DMS114 treated with DMSO at 0.1 percent for 48 hours (cell line): Measurements from ENCODE around the gene KLHDC8B.
A peak's percentile ranks its signal among the peaks of the same experiment; 100 is the strongest.

Experiments
- DNase-seq: peaks from one replicate; lab custom pipeline; 2025; ENCODE audit not compliant: unreplicated experiment; lab: John Stamatoyannopoulos, UW

The KLHDC8B gene

GRCh38 chr3:49171119-49171774, at the start of gene KLHDC8B:
Gene KLHDC8B, plus strand, starts transcription at chr3:49171598. Its CDS starts 1,172 bp downstream, at chr3:49172770.
- peak; percentile 40 for DNase-seq

DNA sequence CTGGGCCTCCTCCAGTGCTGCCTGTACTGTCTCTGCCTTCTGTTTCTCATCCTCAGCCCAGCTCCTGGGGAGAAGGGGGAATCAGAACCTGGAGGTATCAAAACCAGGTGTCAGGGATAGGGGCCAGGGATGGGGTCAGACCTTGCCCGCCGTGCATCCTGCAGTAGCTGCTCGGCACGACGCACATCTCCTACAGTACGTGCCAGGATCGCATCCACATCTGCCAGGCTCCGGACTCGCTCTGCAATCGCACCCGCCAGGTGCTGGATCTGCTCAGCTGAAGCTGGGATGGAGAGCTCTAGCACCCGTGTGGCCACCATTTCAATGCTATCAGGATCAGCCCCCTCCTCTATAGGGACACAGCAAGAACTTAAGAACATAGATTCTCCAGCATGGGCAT, 49.4 kb upstream of the KLHDC8B start:
- no peak for DNase-seq

- no peak for DNase-seq
Measured at GRCh38 chr3:49122451-49122850, 48.9 kb upstream of the KLHDC8B start.

GRCh38 chr3:49122886-49123545, 48.4 kb upstream of the KLHDC8B start:
- DNase-seq = no peak

GRCh38 chr3:49123687-49124086, 47.7 kb upstream of the KLHDC8B start:
- no peak for DNase-seq

DNA sequence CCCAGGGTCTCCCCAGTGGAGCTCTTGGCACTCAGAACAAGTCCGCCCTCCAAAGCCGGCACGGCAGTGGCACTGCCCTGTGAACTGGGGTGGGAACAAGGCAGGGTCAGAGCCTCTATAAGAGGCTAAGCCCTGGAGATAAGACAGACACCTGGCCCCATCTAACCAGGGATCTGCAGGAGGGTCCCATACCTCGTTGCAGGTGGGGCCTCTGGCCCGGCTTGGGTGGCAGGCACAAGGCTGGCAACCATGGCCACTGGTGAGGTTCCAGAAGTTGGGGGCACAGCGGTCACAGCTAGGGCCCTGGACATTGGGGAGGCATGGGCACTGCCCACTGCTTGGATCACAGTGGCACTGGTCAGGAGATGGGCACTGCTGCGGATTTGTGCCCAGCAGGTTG, 47.2 kb upstream of the KLHDC8B start:
- no peak for DNase-seq

DNA sequence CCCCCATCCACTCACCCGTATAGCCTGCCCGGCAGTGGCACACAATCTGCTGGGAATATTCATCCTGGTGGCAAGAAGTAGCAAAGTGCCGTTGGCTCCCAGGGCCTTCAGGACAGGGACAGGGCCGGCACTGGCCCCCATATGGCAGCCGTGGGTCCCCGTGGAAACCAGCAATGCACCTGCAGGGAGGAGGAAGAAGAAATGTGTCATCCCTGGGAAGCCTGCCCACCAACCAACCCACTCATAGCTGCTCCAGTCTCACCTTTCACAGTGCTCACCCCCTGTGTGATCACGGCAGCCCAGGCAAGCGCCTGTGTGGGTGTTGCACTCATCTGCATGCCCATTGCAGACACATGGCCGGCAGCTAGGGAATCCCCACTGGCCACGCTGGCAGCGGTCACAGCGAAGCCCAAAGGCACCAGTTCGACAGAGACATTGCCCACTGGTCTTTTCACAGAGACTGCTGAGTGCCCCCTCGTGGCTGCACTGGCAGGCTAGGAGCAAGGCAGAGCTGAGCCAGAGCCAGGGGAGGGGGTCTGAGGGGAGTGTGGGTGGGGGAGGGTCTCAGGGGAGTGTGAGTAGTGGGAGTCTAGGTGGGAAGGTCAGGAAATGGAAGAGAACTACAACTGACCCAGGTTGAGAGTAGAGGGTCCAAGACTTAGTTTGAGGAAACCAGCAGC, 46.3 kb upstream of the KLHDC8B start:
- DNase-seq = no peak

GRCh38 chr3:49131040-49131439, 40.4 kb upstream of the KLHDC8B start:
- DNase-seq = no peak

DNA sequence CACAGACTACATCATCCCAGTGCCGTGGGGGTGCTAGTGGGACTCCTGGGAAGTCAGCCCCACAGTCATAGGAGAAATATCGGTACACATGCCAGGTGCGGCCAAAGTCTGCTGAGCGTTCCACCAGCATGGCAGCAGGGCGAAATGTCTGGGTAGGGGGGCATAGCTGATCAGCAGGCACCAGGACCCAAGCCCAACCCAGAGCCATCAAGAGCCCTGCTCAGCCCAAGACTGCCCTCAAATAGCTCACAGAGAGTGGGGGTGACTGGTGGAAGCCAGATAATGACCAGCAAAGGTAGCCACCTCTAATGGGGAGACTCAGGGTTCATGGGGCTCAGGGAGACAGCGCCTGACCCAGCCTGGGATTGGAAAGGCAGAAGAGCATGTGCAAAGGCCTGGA, 39.8 kb upstream of the KLHDC8B start:
- DNase-seq = no peak

DNA sequence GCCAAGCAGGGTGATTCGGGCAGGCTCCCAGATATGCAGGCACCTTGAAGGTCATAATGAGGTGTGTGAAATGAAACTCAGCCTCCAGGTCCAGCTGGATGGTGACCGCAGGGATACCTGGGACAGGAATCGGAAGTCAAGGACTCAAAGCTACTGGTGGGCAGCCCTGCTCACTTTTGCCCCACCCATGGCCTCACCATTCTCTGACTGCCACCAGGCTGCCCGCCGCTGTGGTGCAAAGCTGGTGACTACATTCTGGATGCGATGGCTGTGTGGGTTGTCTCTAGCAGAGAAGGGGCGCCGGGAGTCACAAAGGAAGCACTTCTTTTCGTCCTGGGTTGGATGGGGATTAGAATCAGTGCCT, 39.3 kb upstream of the KLHDC8B start:
- no peak for DNase-seq

DNA sequence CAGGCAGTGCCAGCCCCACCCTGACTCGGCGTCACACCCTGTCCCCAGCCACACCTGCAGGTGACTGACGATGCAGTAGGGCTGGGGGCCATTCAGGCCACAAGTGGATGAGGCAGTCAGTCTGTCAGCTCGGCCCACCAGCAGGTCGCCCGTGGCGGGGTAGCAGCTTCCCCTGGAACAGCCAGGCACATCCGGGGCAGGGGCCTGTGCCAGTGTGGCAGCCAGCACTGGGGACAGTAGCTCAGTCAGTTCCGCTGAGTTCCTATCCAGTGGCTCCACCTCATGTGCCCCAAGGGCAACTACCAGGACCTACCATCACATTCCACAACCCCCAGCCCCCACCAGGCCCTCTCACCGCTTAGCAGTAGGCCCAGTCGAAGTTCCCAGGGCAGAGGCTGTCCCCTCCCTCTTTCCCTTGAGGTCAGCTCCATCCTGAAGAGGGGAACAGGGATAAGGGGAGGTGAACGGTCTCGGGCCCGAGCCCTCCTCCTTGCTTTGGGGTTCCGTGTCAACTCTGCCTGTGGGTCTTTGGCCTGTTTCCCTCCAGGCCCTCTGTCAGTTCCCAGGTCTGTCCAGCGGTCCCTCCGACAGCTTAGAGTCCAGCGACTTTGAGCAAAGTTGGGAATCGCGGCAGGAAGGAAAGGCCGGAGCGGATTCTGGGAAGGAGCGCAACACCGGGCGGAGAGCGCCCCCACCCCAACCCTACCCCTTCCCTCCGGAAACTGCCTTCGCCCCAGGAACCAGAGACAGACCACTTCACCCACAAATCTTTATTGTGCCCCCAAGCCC, 38.8 kb upstream of the KLHDC8B start, which contains the start of gene LAMB2:
Gene LAMB2, minus strand, starts transcription at position 614 of the 789 bp plus-strand sequence. Its CDS starts 183 bp downstream, at position 431.
- DNase-seq = peak; percentile 38

GRCh38 chr3:49133226-49133951, 38.0 kb upstream of the KLHDC8B start:
- peak; percentile 76 for DNase-seq

GRCh38 chr3:49134471-49135265, 36.7 kb upstream of the KLHDC8B start:
- no peak for DNase-seq

DNA sequence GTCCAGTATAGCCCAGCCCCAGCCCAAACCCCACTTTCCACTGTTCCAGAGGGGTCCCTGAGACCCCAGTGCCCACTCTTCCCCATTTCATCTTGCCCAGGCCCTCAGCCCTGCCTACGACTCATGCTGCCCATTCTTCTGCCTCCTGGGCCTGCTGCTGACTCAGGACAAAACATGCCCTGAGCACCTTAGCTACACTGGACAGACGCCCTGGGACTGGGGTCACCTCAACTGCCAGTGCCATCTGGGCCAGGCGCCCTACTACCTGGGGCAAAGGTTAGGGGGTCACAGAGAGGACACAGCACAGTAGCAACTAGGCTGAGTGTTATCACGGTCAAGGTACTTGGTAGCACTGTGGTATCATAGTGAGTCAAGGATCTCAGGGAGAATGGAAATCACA, 35.9 kb upstream of the KLHDC8B start:
- no peak for DNase-seq

- DNase-seq = no peak
Measured at GRCh38 chr3:49140080-49140479, 31.3 kb upstream of the KLHDC8B start.

GRCh38 chr3:49148159-49148558, 23.2 kb upstream of the KLHDC8B start:
- no peak for DNase-seq

DNA sequence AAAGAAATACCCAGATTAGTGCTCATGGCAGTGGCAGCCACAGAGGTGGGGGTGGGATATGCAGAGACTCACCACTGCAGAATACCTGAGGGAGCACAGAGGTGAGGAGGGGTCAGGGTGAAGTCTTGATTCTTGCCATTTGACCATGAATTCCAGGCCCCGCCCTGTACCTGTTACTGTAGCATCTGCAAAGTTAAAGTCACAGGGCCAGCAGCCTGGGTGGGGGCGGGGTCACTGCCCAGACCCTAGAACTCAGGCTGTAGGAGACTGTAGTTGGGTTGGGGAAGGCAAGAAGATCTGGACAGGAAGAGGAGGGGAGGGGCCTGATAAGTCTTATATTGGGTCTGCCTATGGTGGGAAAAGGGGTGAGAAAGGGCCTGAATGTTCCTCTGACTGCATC, 19.8 kb upstream of the KLHDC8B start:
- DNase-seq = no peak

GRCh38 chr3:49153349-49153912, 18.0 kb upstream of the KLHDC8B start:
- no peak for DNase-seq

GRCh38 chr3:49157289-49157688, 14.1 kb upstream of the KLHDC8B start:
- DNase-seq = no peak
